Fibroblast of lung (primary cell): Measurements from ENCODE around the gene AGAP1. TPM values are rescaled to one million over a fixed set of nuclear protein-coding genes. Genes with fewer than 3 reads are reported as not detected.

Source experiments
- DNase-seq, 2 donors: peaks; one replicate each; pipeline versions ENCODE4 v3.0.0 to v3.0.0-alpha.2; 2010; ENCODE audit warnings: low read depth in 2 of 2
- H2AFZ ChIP-seq: 2 replicates; pipeline ENCODE4 v1.5.1; 2012; ENCODE audit warnings: low read length, control low read depth, inconsistent platforms
- H3K27ac ChIP-seq: 2 replicates; pipeline ENCODE4 v1.5.1; 2011; ENCODE audit warnings: low read length, control low read depth; ENCODE audit not compliant: insufficient read depth
- H3K27me3 ChIP-seq: 2 replicates; pipeline ENCODE4 v1.5.1; 2011; ENCODE audit warnings: mild to moderate bottlenecking, low read length; ENCODE audit not compliant: control insufficient read depth, insufficient read depth
- H3K36me3 ChIP-seq: 2 replicates; pipeline ENCODE4 v1.5.1; 2011; ENCODE audit warnings: low read length; ENCODE audit not compliant: control insufficient read depth, insufficient read depth
- H3K4me1 ChIP-seq: 2 replicates; pipeline ENCODE4 v1.5.1; 2011; ENCODE audit warnings: low read length; ENCODE audit not compliant: control insufficient read depth, insufficient read depth; ENCODE audit errors: extremely low read depth
- H3K4me2 ChIP-seq: 2 replicates; pipeline ENCODE4 v1.5.1; 2011; ENCODE audit warnings: low read length, control low read depth; ENCODE audit not compliant: insufficient read depth; ENCODE audit errors: extremely low read depth
- H3K4me3 ChIP-seq, 4 experiments: fragments of 200-600 bp in 1 of 4; sonication (generic) in 1 of 4; replicated peaks in 1 of 4; 2 replicates each; pipeline ENCODE4 v1.5.1; 2011 to 2016; ENCODE audit warnings: low read length in 4 of 4, low read depth in 3 of 4, mild to moderate bottlenecking in 3 of 4, control low read depth in 2 of 4, inconsistent platforms in 1 of 4, mixed read lengths in 1 of 4; ENCODE audit not compliant: insufficient read depth in 1 of 4; ENCODE audit errors: control extremely low read depth in 1 of 4
- H3K79me2 ChIP-seq: 2 replicates; pipeline ENCODE4 v1.5.1; 2012; ENCODE audit warnings: mild to moderate bottlenecking, low read length, inconsistent platforms; ENCODE audit not compliant: control insufficient read depth, insufficient read depth
- H3K9ac ChIP-seq: 2 replicates; pipeline ENCODE4 v1.5.1; 2011; ENCODE audit warnings: mild to moderate bottlenecking, low read length, control low read depth; ENCODE audit not compliant: insufficient read depth
- H3K9me3 ChIP-seq: 2 replicates; pipeline ENCODE4 v1.5.1; 2012; ENCODE audit warnings: low read depth, low read length; ENCODE audit not compliant: control insufficient read depth, insufficient read depth
- H4K20me1 ChIP-seq: 2 replicates; pipeline ENCODE4 v1.5.1; 2011; ENCODE audit warnings: low read length; ENCODE audit not compliant: control insufficient read depth, insufficient read depth; ENCODE audit errors: extremely low read depth
- EZH2 ChIP-seq: IDR thresholded peaks from 2 replicates; pipeline ENCODE4 v1.5.1; 2012; ENCODE audit warnings: low read length, control low read depth, mild to moderate bottlenecking; ENCODE audit errors: missing control alignments
- polyA plus RNA-seq, 2 donors: library from polyadenylated mRNA; depleted of rRNA in 1 of 2; stranded (reverse) in 1 of 2; unstranded in 1 of 2; fragments of >200 nt; gene quantifications; 2 replicates each; pipeline ENCODE4 v1.2.1, GENCODE V29; 2011 to 2012; ENCODE audit warnings: missing spikeins in 1 of 2
- total RNA-seq: library from RNA; depleted of rRNA; stranded (reverse); fragments of >200 nt; gene quantifications from 2 replicates; pipeline ENCODE4 v1.2.1, GENCODE V29; 2014
- TF ChIP-seq, protein P1 (sequence below), 2 donors: IDR thresholded peaks in 1 of 2; conservative IDR thresholded peaks in 1 of 2; 1 replicate in 1 of 2; 2 replicates in 1 of 2; pipeline ENCODE4 v1.5.1; 2011 to 2012; ENCODE audit warnings: low read length in 2 of 2, control low read depth in 1 of 2, inconsistent platforms in 1 of 2, low read depth in 1 of 2, mild to moderate bottlenecking in 1 of 2

The AGAP1 gene
- total and polyA plus RNA-seq, 2 donors (not counting 1 experiment from before 2014, with no cell fraction given), result 10.6 to 14.0 TPM

- Histone ChIP-seq H3K79me2 (no peaks in the 10 kb centered on the region), H3K27me3 (no peaks in the 10 kb centered on the region), H3K27ac (no peak overlapping the region), H3K4me3 (no peak overlapping the region), H3K9ac (no peak overlapping the region), H4K20me1 (no peaks in the 10 kb centered on the region), H3K4me1 (no peaks in the 10 kb centered on the region), H3K36me3 (no peaks in the 10 kb centered on the region), H3K4me2 (no peak overlapping the region), H2AFZ (no peak overlapping the region), H3K9me3 (no peaks in the 10 kb centered on the region)
- no peak for DNase-seq
- no peak for TF ChIP-seq EZH2
- TF ChIP-seq, protein P1, sequence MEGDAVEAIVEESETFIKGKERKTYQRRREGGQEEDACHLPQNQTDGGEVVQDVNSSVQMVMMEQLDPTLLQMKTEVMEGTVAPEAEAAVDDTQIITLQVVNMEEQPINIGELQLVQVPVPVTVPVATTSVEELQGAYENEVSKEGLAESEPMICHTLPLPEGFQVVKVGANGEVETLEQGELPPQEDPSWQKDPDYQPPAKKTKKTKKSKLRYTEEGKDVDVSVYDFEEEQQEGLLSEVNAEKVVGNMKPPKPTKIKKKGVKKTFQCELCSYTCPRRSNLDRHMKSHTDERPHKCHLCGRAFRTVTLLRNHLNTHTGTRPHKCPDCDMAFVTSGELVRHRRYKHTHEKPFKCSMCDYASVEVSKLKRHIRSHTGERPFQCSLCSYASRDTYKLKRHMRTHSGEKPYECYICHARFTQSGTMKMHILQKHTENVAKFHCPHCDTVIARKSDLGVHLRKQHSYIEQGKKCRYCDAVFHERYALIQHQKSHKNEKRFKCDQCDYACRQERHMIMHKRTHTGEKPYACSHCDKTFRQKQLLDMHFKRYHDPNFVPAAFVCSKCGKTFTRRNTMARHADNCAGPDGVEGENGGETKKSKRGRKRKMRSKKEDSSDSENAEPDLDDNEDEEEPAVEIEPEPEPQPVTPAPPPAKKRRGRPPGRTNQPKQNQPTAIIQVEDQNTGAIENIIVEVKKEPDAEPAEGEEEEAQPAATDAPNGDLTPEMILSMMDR (conservative IDR thresholded peaks at IDR 0.05 in 1 of 2, IDR thresholded peaks at IDR 0.05 in 1 of 2; ENCODE audit: low read depth in 1 of 2, low read length in 2 of 2), result no peak
Observed at GRCh38 chr2:236085647-236086046, 591.8 kb downstream of the AGAP1 start.

GRCh38 chr2:236086403-236086970, 592.6 kb downstream of the AGAP1 start:
- no peaks in the 10 kb centered on the region for H3K9me3 ChIP-seq
- H3K4me2 ChIP-seq, result no peak overlapping the region
- H3K27me3 ChIP-seq, result no peaks in the 10 kb centered on the region
- no peak for DNase-seq
- TF ChIP-seq EZH2, result no peak
- no peak overlapping the region for H3K4me3 ChIP-seq
- no peak overlapping the region for H2AFZ ChIP-seq
- no peaks in the 10 kb centered on the region for H4K20me1 ChIP-seq
- no peaks in the 10 kb centered on the region for H3K4me1 ChIP-seq
- no peaks in the 10 kb centered on the region for H3K79me2 ChIP-seq
- H3K9ac ChIP-seq, result no peak overlapping the region
- no peak overlapping the region for H3K27ac ChIP-seq
- no peaks in the 10 kb centered on the region for H3K36me3 ChIP-seq

DNA sequence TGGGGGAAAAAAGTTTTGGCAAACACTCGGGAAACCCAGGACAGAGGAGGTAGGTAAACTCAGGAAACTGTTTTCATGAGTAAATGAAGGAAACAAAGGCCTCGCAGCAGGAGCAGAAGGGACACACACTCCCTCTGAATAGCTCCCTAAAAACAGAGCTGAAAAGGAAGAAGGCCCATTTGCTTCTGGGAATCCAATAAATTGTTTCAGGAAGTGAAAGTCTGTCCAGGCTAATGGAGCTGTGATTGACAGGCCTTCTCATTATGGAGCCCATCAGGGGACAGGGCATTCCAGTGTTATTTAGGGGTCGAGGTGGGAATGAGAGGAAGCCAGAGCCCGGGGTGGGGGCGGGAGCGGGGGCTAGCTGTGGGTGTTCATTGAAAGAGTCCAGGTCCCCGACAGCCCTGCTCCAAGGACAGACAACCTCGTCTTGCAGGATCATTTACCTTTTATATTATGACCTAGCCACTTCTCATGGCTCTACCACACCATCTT, 593.2 kb downstream of the AGAP1 start:
- H4K20me1 ChIP-seq, result no peaks in the 10 kb centered on the region
- H3K9me3 ChIP-seq, result no peaks in the 10 kb centered on the region

More for the DNA sequence above, 593.2 kb downstream of the AGAP1 start:
- H3K4me2 ChIP-seq, result no peak overlapping the region
- TF ChIP-seq, protein P1 (conservative IDR thresholded peaks at IDR 0.05 in 1 of 2, IDR thresholded peaks at IDR 0.05 in 1 of 2; ENCODE audit: low read depth in 1 of 2, low read length in 2 of 2), result no peak
- TF ChIP-seq EZH2, result no peak
- no peaks in the 10 kb centered on the region for H3K4me1 ChIP-seq
- H3K4me3 ChIP-seq, result no peak overlapping the region
- no peak overlapping the region for H3K9ac ChIP-seq
- no peak for DNase-seq
- no peak overlapping the region for H2AFZ ChIP-seq
- no peaks in the 10 kb centered on the region for H3K36me3 ChIP-seq
- H3K27ac ChIP-seq, result no peak overlapping the region
- no peaks in the 10 kb centered on the region for H3K27me3 ChIP-seq
- H3K79me2 ChIP-seq, result no peaks in the 10 kb centered on the region
